ENCODE data around the gene RD3L.

The RD3L gene

DNA sequence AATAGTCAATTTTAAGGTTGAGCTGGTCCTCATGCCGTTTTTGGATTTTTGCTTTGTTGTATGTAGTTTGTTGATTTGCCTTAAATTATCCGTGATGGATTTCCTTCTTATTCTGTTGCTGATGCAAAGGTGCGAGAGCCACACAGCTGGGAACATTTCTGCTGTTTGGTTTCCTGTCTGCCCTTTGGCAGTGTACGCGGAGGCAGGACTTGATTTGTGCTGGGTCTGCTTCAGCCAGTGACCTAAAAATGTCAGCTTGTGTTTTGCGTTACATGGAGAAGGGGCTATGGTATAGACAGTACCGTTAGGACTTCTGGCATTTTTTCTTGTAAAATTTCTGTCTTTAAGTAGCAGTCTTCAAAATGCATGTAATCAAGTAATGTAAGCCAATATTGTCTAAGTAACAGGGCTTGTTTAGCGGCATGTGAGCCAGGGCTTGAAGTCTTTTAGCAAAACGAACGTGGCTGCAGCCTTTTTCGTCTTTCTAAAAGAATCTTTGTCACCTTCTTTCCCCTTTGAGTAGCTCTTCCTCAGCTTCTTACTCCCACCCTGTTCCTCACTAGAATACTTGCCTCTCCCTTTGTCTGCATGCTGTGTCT is 18.2 kb upstream of the RD3L start:
- no peaks in the 10 kb centered on the region for H3K9me3 ChIP-seq (ENCODE audit: control insufficient read depth, low read length)
- DNase-seq = no peak
- no peaks in the 10 kb centered on the region for H3K4me1 ChIP-seq (ENCODE audit: control insufficient read depth, insufficient read depth, low read length, poor library complexity, severe bottlenecking)
- no peaks in the 10 kb centered on the region for H3K27me3 ChIP-seq (replicated peaks; ENCODE audit: control insufficient read depth, insufficient read depth, low read length, poor library complexity, severe bottlenecking)
- no peak overlapping the region for H3K4me3 ChIP-seq (ENCODE audit: insufficient read depth, low read depth, low read length, poor library complexity, severe bottlenecking)
- no peaks in the 10 kb centered on the region for H3K36me3 ChIP-seq (ENCODE audit: control insufficient read depth, insufficient read depth, low read length)
- no peak overlapping the region for H3K27ac ChIP-seq (ENCODE audit: insufficient read depth, low read length, poor library complexity, severe bottlenecking)

DNA sequence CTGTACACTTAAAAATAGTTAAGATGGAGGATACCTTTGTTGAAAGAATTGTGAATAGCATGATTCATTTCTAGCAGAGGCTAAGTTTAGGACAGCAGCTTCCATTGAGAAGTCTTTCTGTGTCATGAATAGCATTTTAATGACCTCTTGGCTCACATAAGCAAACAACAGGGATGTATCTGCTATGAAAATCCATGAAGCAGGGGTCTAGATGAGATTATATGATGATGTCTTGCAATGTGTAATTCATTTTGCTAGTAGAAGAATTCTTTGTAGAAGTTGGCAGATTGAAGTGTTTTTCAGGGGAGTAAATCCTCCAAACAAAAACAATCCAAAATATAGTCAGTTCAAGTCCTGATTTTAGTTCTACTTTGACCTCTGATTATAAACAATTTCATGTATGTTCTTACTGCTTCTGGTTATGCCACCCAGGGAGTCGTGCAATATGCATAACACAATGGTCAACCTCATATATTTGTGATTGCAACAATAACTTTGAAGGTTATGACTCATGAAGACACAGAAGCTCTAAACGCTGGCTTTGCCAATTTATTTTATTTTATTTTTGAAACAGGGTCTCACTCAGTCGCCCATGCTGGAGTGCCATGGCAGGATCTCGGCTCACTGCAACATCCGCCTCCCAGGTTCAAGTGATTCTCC is 6.9 kb upstream of the RD3L start:
- Histone ChIP-seq H3K9me3 (ENCODE audit: control insufficient read depth, low read length) (no peaks in the 10 kb centered on the region), H3K27me3 (replicated peaks; ENCODE audit: control insufficient read depth, insufficient read depth, low read length, poor library complexity, severe bottlenecking) (no peaks in the 10 kb centered on the region), H3K4me3 (ENCODE audit: insufficient read depth, low read depth, low read length, poor library complexity, severe bottlenecking) (no peak overlapping the region), H3K4me1 (ENCODE audit: control insufficient read depth, insufficient read depth, low read length, poor library complexity, severe bottlenecking) (no peaks in the 10 kb centered on the region), H3K36me3 (ENCODE audit: control insufficient read depth, insufficient read depth, low read length) (no peaks in the 10 kb centered on the region), H3K27ac (ENCODE audit: insufficient read depth, low read length, poor library complexity, severe bottlenecking) (no peak overlapping the region)
- DNase-seq = no peak

DNA sequence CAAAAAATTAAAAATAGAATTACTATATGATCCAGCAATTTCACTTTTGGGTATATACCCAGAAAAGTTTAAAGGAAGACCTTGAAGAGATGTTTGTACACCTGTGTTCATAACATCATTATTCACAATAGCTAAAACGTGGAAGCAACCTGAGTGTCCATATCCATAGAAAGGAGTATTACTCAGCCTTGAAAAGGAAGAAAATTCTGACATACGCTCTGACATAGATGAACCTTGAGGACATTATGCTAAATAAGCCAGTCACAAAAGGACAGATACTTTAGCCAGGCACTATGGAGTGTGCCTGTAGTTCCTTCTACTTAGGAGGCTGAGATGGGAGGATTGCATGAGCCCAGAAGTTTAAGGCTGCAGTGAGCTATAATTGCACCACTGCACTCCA is 6.1 kb upstream of the RD3L start:
- Histone ChIP-seq H3K27me3 (replicated peaks; ENCODE audit: control insufficient read depth, insufficient read depth, low read length, poor library complexity, severe bottlenecking) (no peaks in the 10 kb centered on the region), H3K9me3 (ENCODE audit: control insufficient read depth, low read length) (no peaks in the 10 kb centered on the region), H3K4me1 (ENCODE audit: control insufficient read depth, insufficient read depth, low read length, poor library complexity, severe bottlenecking) (no peaks in the 10 kb centered on the region), H3K4me3 (ENCODE audit: insufficient read depth, low read depth, low read length, poor library complexity, severe bottlenecking) (no peak overlapping the region), H3K27ac (ENCODE audit: insufficient read depth, low read length, poor library complexity, severe bottlenecking) (no peak overlapping the region), H3K36me3 (ENCODE audit: control insufficient read depth, insufficient read depth, low read length) (no peaks in the 10 kb centered on the region)
- no peak for DNase-seq

DNA sequence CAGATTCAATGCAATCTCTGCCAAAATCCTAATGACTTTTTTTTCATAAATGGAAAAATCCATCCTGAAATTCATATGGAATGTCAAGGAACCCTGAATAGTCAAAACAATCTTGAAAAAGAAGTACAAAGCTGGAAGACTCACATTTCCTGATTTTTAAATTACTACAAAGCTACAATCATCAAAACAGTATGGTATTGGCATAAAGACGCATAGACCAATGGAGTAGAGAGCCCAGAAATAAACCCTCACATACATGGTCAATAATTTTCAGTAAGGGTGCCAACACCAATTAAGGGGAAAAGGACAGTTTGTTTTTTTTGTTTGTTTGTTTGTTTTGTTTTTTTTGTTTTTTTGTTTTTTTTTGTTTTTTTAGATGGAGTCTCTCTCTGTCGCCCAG is 4.6 kb upstream of the RD3L start:
- DNase-seq = no peak
- no peaks in the 10 kb centered on the region for H3K4me1 ChIP-seq (ENCODE audit: control insufficient read depth, insufficient read depth, low read length, poor library complexity, severe bottlenecking)

DNA sequence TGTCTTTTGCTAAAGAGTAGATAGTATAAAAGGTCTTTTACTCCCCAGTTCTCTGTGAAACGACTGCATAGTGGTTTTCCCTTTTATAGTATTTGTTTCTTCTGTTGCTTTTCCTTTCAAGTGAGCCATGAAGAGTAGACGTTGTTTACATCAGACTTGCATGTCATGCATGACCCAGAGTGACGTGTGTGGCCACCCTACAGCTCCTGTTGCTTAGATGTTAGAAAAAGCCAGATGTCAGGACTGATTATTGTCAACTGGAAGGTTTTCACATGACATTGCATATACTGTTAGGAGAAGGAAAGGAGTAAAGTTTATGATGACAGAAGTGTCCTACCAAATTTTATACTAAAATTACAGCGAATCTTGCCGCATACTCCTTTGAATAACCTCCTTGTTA is 1.3 kb upstream of the RD3L start:
- Histone ChIP-seq H3K4me3 (ENCODE audit: insufficient read depth, low read depth, low read length, poor library complexity, severe bottlenecking) (no peak overlapping the region), H3K36me3 (ENCODE audit: control insufficient read depth, insufficient read depth, low read length) (no peaks in the 10 kb centered on the region), H3K4me1 (ENCODE audit: control insufficient read depth, insufficient read depth, low read length, poor library complexity, severe bottlenecking) (no peaks in the 10 kb centered on the region), H3K27ac (ENCODE audit: insufficient read depth, low read length, poor library complexity, severe bottlenecking) (no peak overlapping the region), H3K9me3 (ENCODE audit: control insufficient read depth, low read length) (no peaks in the 10 kb centered on the region), H3K27me3 (replicated peaks; ENCODE audit: control insufficient read depth, insufficient read depth, low read length, poor library complexity, severe bottlenecking) (peaks cover 6% of the 10 kb centered on the region)
- DNase-seq = no peak

More for the DNA sequence above, 4.6 kb upstream of the RD3L start:
- H3K4me3 ChIP-seq (ENCODE audit: insufficient read depth, low read depth, low read length, poor library complexity, severe bottlenecking) = no peak overlapping the region
- H3K36me3 ChIP-seq (ENCODE audit: control insufficient read depth, insufficient read depth, low read length) = no peaks in the 10 kb centered on the region
- H3K27ac ChIP-seq (ENCODE audit: insufficient read depth, low read length, poor library complexity, severe bottlenecking) = no peak overlapping the region
- peaks cover 2% of the 10 kb centered on the region for H3K27me3 ChIP-seq (replicated peaks; ENCODE audit: control insufficient read depth, insufficient read depth, low read length, poor library complexity, severe bottlenecking)
- no peaks in the 10 kb centered on the region for H3K9me3 ChIP-seq (ENCODE audit: control insufficient read depth, low read length)

DNA sequence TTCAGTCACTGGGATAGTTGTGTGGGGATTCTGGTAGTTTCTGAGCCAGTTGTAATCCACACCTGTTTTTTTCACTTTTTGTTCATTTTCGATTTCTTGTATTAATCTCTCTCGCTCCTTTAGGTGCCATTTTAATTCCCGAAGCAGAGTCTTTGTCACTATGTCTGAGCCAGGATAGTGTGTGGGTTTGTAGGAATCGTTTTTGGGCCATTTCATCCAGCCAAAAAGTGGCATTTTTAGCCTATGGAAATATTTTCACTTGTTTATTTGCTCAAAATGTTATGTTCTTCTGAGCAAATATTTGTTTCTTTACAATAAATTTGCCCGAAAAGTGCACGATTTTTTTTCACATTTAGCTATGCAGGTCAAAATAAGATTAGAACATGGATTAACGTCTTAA is 867 bp downstream of the RD3L start:
- Histone ChIP-seq H3K4me3 (ENCODE audit: insufficient read depth, low read depth, low read length, poor library complexity, severe bottlenecking) (no peak overlapping the region), H3K4me1 (ENCODE audit: control insufficient read depth, insufficient read depth, low read length, poor library complexity, severe bottlenecking) (no peaks in the 10 kb centered on the region), H3K9me3 (ENCODE audit: control insufficient read depth, low read length) (no peaks in the 10 kb centered on the region), H3K27ac (ENCODE audit: insufficient read depth, low read length, poor library complexity, severe bottlenecking) (no peak overlapping the region), H3K27me3 (replicated peaks; ENCODE audit: control insufficient read depth, insufficient read depth, low read length, poor library complexity, severe bottlenecking) (peaks cover 6% of the 10 kb centered on the region), H3K36me3 (ENCODE audit: control insufficient read depth, insufficient read depth, low read length) (no peaks in the 10 kb centered on the region)
- DNase-seq = no peak

DNA sequence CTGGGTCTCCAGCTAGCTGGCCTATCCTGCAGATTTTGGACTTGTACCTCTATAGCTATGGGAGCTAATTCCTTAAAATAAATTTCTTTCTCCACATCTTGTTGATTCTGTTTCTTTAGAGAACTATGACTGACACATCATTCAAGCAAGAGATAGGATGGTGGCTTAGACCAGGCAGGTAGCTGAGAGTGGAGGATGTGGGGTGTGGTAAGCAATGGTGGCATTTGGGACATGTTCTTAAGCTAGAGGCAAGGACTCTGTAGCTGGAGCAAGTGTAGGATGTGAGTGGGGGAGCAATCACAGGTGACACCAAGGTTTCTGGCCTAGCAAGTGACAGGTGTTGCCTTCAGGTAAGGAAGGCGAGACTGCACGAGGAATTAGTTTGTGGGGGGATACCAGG is 7.2 kb downstream of the RD3L start:
- Histone ChIP-seq H3K27ac (ENCODE audit: insufficient read depth, low read length, poor library complexity, severe bottlenecking) (no peak overlapping the region), H3K4me3 (ENCODE audit: insufficient read depth, low read depth, low read length, poor library complexity, severe bottlenecking) (no peak overlapping the region), H3K4me1 (ENCODE audit: control insufficient read depth, insufficient read depth, low read length, poor library complexity, severe bottlenecking) (no peaks in the 10 kb centered on the region), H3K27me3 (replicated peaks; ENCODE audit: control insufficient read depth, insufficient read depth, low read length, poor library complexity, severe bottlenecking) (no peaks in the 10 kb centered on the region), H3K9me3 (ENCODE audit: control insufficient read depth, low read length) (no peaks in the 10 kb centered on the region), H3K36me3 (ENCODE audit: control insufficient read depth, insufficient read depth, low read length) (no peaks in the 10 kb centered on the region)
- DNase-seq = no peak

DNA sequence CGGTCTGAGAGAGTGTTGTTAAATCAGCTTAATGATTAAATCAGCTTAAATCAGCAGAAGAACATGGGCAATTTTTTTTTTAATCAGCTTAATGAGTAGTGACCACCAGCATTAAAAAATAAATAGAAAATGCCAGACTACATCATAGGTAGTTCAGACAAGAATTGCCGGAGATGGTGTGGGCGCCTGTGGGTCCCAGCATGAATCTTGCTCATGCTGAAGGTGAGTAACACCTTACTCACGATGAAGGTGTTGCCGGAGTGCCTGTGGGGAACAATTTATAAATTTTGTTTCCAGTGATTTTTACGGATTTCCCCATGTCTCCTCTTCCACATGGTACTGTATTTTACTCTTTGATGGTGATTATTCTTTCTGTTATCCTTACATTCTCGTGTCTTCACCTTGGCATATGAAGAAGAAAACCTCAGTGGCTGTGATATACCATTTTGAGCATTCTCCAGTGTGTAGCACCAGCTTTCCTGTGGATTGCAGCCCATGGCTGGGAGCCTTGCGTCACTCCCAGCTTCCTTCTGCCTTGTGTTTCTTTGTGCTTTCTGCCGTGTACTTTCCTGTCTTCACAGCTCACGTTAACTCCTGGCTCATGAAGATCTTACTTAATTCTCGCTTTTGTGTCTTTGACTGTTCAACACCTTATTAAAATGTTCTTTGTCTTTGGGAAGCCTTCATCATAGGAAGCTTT is 9.4 kb downstream of the RD3L start:
- Histone ChIP-seq H3K9me3 (ENCODE audit: control insufficient read depth, low read length) (no peaks in the 10 kb centered on the region), H3K4me3 (ENCODE audit: insufficient read depth, low read depth, low read length, poor library complexity, severe bottlenecking) (no peak overlapping the region), H3K4me1 (ENCODE audit: control insufficient read depth, insufficient read depth, low read length, poor library complexity, severe bottlenecking) (no peaks in the 10 kb centered on the region), H3K27me3 (replicated peaks; ENCODE audit: control insufficient read depth, insufficient read depth, low read length, poor library complexity, severe bottlenecking) (no peaks in the 10 kb centered on the region), H3K27ac (ENCODE audit: insufficient read depth, low read length, poor library complexity, severe bottlenecking) (no peak overlapping the region), H3K36me3 (ENCODE audit: control insufficient read depth, insufficient read depth, low read length) (no peaks in the 10 kb centered on the region)
- DNase-seq = no peak

DNA sequence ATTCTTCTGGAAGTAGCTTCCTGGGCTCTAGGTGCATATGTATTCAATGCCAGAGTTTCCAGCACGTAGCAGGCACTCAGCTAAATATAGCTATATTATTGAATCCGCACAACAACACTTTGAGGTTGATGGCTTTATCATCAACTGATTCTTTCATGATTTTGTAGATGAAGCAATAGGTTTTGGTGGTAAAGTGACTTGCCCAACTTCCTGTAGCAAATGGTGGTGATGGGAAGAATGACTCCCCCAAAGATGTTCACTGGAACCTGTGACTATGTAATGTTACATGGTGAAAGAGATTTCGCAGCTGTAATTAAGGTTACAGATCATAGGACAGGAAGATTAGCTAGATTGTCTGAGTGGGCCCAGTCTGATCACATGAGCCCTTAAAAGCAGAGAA is 10.9 kb downstream of the RD3L start:
- no peak for DNase-seq
- H3K4me1 ChIP-seq (ENCODE audit: control insufficient read depth, insufficient read depth, low read length, poor library complexity, severe bottlenecking) = no peaks in the 10 kb centered on the region
- H3K36me3 ChIP-seq (ENCODE audit: control insufficient read depth, insufficient read depth, low read length) = no peaks in the 10 kb centered on the region
- no peaks in the 10 kb centered on the region for H3K27me3 ChIP-seq (replicated peaks; ENCODE audit: control insufficient read depth, insufficient read depth, low read length, poor library complexity, severe bottlenecking)
- no peak overlapping the region for H3K27ac ChIP-seq (ENCODE audit: insufficient read depth, low read length, poor library complexity, severe bottlenecking)
- no peaks in the 10 kb centered on the region for H3K9me3 ChIP-seq (ENCODE audit: control insufficient read depth, low read length)
- no peak overlapping the region for H3K4me3 ChIP-seq (ENCODE audit: insufficient read depth, low read depth, low read length, poor library complexity, severe bottlenecking)

DNA sequence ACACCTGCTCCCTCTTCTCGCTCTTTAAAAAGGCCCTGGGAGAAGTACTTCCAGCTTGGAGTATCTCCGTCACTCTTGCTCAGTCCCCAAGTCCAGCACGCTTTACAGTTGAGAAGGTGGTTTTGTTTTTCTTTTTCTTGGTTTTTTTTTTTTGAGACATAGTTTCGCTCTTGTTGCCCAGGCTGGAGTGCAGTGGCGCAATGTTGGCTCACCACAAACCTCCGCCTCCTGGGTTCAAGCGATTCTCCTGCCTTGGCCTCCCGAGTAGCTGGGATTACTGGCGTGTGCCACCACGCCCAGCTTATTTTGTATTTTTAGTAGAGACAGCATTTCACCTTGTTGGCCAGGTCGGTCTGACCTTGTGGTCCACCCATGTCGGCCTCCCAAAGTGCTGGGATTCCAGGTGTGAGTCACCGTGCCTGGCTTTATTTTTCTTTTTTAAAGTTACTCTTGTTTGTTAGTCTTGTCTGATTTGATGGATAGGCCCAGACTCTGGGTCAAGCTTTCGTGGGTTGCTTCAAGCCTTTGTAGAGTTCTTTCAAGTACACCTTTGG is 12.2 kb downstream of the RD3L start:
- H3K9me3 ChIP-seq (ENCODE audit: control insufficient read depth, low read length) = no peaks in the 10 kb centered on the region
- no peaks in the 10 kb centered on the region for H3K4me1 ChIP-seq (ENCODE audit: control insufficient read depth, insufficient read depth, low read length, poor library complexity, severe bottlenecking)
- H3K36me3 ChIP-seq (ENCODE audit: control insufficient read depth, insufficient read depth, low read length) = no peaks in the 10 kb centered on the region
- no peak for DNase-seq
- no peaks in the 10 kb centered on the region for H3K27me3 ChIP-seq (replicated peaks; ENCODE audit: control insufficient read depth, insufficient read depth, low read length, poor library complexity, severe bottlenecking)
- H3K27ac ChIP-seq (ENCODE audit: insufficient read depth, low read length, poor library complexity, severe bottlenecking) = no peak overlapping the region
- no peak overlapping the region for H3K4me3 ChIP-seq (ENCODE audit: insufficient read depth, low read depth, low read length, poor library complexity, severe bottlenecking)

Measured in effector memory CD4-positive, alpha-beta T cell (primary cell).